Natural killer cell (primary cell): Measurements from ENCODE around the gene ADCY5. TPM values are rescaled to one million over a fixed set of nuclear protein-coding genes. Genes with fewer than 3 reads are reported as not detected.

ENCODE experiments used
- ATAC-seq, 3 donors: fragments of 150-1000 bp in 2 of 3; fragments of 200-7000 bp in 1 of 3; cut with Tn5 transposase; 1 replicate in 1 of 3; 2 replicates in 2 of 3; pipeline ENCODE4 v1.10.0; 2021; ENCODE audit warnings: mild to moderate bottlenecking in 2 of 3, moderate library complexity in 2 of 3
- DNase-seq, 2 donors: peaks; one replicate each; pipeline versions ENCODE4 v3.0.0 to v3.0.0-alpha.2; 2013 to 2021; ENCODE audit warnings: mixed read lengths in 1 of 2
- H3K27ac ChIP-seq: one replicate; pipeline ENCODE4 v1.5.1; 2013; ENCODE audit warnings: mild to moderate bottlenecking, low read length
- H3K27me3 ChIP-seq: one replicate; pipeline ENCODE4 v1.6.1; 2013; ENCODE audit warnings: low read length; ENCODE audit not compliant: control insufficient read depth, insufficient read depth
- H3K36me3 ChIP-seq: one replicate; pipeline ENCODE4 v1.6.1; 2013; ENCODE audit warnings: low read length; ENCODE audit not compliant: control insufficient read depth, insufficient read depth
- H3K4me1 ChIP-seq: one replicate; pipeline ENCODE4 v1.6.1; 2013; ENCODE audit warnings: low read length; ENCODE audit not compliant: control insufficient read depth, insufficient read depth
- H3K4me3 ChIP-seq: one replicate; pipeline ENCODE4 v1.5.1; 2013; ENCODE audit warnings: low read length
- H3K9me3 ChIP-seq: one replicate; pipeline ENCODE4 v1.6.1; 2013; ENCODE audit warnings: low read length; ENCODE audit not compliant: control insufficient read depth, insufficient read depth
- H3K27ac Mint-ChIP-seq, 2 donors: one replicate each; pipeline ENCODE4 v1.8.0; 2022; ENCODE audit warnings: mild to moderate bottlenecking in 2 of 2, mixed read lengths in 2 of 2, moderate library complexity in 1 of 2
- H3K27me3 Mint-ChIP-seq, 2 donors: one replicate each; pipeline ENCODE4 v1.8.0; 2022; ENCODE audit warnings: low read depth in 2 of 2, mixed read lengths in 2 of 2
- H3K36me3 Mint-ChIP-seq: one replicate; pipeline ENCODE4 v1.8.0; 2022; ENCODE audit warnings: mixed read lengths
- H3K4me1 Mint-ChIP-seq, 2 donors: one replicate each; pipeline ENCODE4 v1.8.0; 2022; ENCODE audit warnings: mixed read lengths in 2 of 2
- H3K4me3 Mint-ChIP-seq: one replicate; pipeline ENCODE4 v1.8.0; 2022; ENCODE audit warnings: mild to moderate bottlenecking, moderate library complexity, mixed read lengths
- H3K9me3 Mint-ChIP-seq, 2 donors: one replicate each; pipeline ENCODE4 v1.8.0; 2022; ENCODE audit warnings: mixed read lengths in 2 of 2
- WGBS: methylation state at CpG from one replicate; pipeline ENCODE4 v1.1.7; 2013; ENCODE audit warnings: missing lambda C conversion rate; ENCODE audit not compliant: insufficient coverage; 5-methylcytosine and 5-hydroxymethylcytosine counted together
- intact Hi-C: fragments of 100-400 bp; cut with micrococcal nuclease; formaldehyde crosslinking; loops from one replicate; pipeline ENCODE4 v1.14.2; 2022
- total RNA-seq, 4 donors: library from RNA; stranded (reverse); fragments of 120-200 nt in 1 of 4; gene quantifications; one replicate each; pipeline versions ENCODE4 v1.2.3 to v1.2.4, GENCODE V29; 2013 to 2022
- TF ChIP-seq, protein P1 (sequence below): fragments of 200-600 bp; IDR thresholded peaks from one replicate; pipeline ENCODE4 v1.8.0; 2022; ENCODE audit warnings: antibody characterized with exemption

Gene ADCY5
- total RNA-seq, 3 donors from 2014 or later (not counting 1 experiment from before 2014, with no cell fraction given), result not detected

DNA sequence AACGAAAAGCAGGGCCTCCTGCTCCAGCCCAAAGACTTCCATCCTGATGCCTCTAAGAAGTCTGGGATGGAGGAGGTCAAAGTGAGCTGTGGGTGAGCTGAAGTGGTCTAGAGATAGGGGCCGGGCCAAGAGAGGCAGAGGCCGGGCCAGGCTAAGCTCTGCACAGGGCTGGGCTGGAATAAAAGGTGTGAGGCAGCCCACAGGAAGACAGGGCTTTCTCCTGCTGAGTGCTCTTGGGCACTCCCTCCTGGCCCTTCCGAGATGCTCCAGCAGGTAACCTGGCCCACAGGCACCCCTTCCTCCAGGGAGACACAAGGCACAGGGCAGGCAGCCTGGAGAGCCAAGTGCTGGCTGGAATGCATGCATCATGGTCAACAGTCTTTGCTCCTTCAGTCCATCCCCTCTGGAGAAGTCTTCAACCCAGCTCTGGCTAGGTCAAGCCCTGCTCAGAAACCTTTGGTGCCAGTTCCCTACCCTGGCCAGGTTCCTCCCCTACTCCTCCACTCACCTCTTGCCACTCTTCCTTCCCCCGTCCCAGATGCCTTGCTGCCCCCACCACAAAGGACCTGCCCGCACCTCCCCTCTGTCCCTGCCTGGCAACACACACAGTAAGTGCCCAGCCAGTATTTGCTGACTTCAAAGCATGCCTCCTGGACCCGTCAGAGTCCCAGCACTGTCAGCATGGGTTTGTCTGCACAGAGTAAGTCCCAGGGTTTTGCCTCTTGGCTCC, 153.6 kb downstream of the ADCY5 start:
- Histone ChIP-seq H3K4me3 (no peak overlapping the region), H3K4me1 (no peaks in the 10 kb centered on the region), H3K36me3 (no peaks in the 10 kb centered on the region), H3K27me3 (no peaks in the 10 kb centered on the region), H3K9me3 (no peaks in the 10 kb centered on the region), H3K27ac (no peak overlapping the region)
- Mint-ChIP-seq H3K36me3 (no peaks in the 10 kb centered on the region), H3K4me3 (no peak overlapping the region), H3K4me1 (no peaks in the 10 kb centered on the region), H3K27ac (no peak overlapping the region), H3K9me3 (no peaks in the 10 kb centered on the region), H3K27me3 (no peaks in the 10 kb centered on the region)
- TF ChIP-seq, protein P1, sequence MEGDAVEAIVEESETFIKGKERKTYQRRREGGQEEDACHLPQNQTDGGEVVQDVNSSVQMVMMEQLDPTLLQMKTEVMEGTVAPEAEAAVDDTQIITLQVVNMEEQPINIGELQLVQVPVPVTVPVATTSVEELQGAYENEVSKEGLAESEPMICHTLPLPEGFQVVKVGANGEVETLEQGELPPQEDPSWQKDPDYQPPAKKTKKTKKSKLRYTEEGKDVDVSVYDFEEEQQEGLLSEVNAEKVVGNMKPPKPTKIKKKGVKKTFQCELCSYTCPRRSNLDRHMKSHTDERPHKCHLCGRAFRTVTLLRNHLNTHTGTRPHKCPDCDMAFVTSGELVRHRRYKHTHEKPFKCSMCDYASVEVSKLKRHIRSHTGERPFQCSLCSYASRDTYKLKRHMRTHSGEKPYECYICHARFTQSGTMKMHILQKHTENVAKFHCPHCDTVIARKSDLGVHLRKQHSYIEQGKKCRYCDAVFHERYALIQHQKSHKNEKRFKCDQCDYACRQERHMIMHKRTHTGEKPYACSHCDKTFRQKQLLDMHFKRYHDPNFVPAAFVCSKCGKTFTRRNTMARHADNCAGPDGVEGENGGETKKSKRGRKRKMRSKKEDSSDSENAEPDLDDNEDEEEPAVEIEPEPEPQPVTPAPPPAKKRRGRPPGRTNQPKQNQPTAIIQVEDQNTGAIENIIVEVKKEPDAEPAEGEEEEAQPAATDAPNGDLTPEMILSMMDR, result no peak
- intact Hi-C loops, result no loop called here
- DNase-seq, result no peak
- ATAC-seq, result peak in 1 of 3 donors; percentile 17
- 81% methylated on average over 6 of the region's 7 CpGs for WGBS

DNA sequence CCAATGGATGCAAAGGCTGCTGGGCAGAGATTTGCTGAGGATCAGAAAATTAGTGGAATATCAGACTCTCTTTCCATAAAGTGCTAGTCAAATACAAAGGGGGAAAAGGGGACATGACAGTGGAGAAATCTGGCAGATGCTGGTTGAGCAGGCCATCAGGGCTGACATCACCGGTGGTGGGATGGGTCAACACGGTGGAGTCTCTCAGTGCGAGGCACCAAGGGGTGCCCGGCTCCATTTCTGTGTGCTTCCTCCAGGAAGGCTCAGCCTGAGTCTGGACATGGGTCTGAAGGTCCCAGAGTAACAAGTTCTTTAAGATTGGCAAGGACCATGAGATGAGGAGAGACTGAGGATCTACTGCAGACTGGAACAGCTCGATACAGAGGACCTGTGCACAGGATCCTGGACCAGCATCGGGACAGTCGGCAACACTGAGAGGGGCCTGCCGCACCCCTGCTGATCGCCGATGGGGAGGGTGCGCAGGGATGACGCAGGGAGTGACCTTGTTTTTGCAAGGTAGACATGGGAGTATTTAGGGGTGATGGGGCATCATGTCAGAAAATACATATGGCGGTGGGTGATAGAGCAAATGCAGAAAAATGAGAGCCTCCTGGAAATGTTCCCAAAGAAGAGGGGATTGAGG, 154.5 kb downstream of the ADCY5 start:
- Mint-ChIP-seq H3K4me3 (no peak overlapping the region), H3K4me1 (no peaks in the 10 kb centered on the region), H3K9me3 (no peaks in the 10 kb centered on the region), H3K27me3 (no peaks in the 10 kb centered on the region), H3K27ac (no peak overlapping the region), H3K36me3 (no peaks in the 10 kb centered on the region)
- ATAC-seq, result no peak
- Histone ChIP-seq H3K4me1 (no peaks in the 10 kb centered on the region), H3K4me3 (no peak overlapping the region), H3K27ac (no peak overlapping the region), H3K27me3 (no peaks in the 10 kb centered on the region), H3K36me3 (no peaks in the 10 kb centered on the region), H3K9me3 (no peaks in the 10 kb centered on the region)
- DNase-seq, result no peak
- 93% methylated on average over 13 of the region's 13 CpGs for WGBS
- intact Hi-C loops, result no loop called here
- TF ChIP-seq, protein P1, result no peak

DNA sequence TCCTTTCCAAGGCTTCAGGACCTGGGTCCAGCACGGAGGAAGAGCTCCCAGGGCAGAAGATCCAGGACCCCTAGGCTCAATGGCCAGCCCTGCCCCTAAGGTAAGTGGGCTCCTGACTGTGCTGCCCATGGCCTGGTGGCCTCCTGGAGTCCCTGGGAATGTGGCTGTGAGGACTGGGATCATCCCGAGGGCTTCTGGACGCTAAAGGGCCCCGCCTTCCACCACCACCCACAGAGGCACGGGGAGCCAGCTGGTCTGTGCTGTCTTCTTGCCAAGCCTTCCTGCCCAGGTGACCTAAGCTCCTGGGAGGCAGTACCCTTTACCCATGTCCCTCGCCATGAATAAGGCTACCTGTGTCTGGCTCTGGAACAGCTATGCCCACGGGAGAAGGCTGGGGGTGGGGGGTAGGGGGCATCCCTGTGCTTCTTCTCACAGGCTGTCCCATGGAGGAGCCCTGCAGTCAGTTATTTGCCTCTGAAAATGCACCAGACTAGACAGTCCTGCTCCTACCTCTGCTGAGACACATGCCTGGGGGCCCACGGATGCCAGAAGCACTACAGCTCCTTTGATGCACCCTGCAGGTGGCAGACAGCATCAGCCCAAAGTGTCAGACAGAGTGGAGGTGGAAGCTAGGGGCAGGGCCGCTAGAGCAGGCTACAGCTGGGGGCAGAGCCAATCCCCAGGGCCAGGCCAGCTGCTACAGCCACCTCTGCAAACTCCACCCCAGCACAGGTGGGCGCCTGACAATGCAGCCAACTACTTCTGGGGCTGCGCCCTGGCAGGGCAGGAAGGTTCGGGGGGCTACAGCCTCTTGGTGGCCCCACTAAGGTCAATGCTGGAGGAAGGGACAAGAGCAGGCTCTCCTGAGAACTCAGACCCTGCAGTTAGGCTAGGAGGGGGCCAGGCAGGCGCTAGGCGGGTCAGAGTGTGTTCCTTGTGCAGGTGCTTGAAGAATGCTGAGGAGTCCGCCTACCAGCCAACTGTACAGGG, 156.3 kb downstream of the ADCY5 start:
- H3K27me3 Mint-ChIP-seq, result no peaks in the 10 kb centered on the region
- ATAC-seq (no peak), DNase-seq (no peak)
- H3K27ac Mint-ChIP-seq, result no peak overlapping the region
- no peaks in the 10 kb centered on the region for H3K4me1 ChIP-seq
- no peaks in the 10 kb centered on the region for H3K36me3 Mint-ChIP-seq
- no peak overlapping the region for H3K27ac ChIP-seq
- 75% methylated on average over 15 of the region's 15 CpGs for WGBS
- no peaks in the 10 kb centered on the region for H3K9me3 ChIP-seq
- TF ChIP-seq, protein P1, result no peak
- no peaks in the 10 kb centered on the region for H3K27me3 ChIP-seq
- H3K4me1 Mint-ChIP-seq, result no peaks in the 10 kb centered on the region
- intact Hi-C loops, result no loop called here
- H3K4me3 Mint-ChIP-seq, result no peak overlapping the region
- no peak overlapping the region for H3K4me3 ChIP-seq
- H3K36me3 ChIP-seq, result no peaks in the 10 kb centered on the region
- H3K9me3 Mint-ChIP-seq, result no peaks in the 10 kb centered on the region
